ENCODE data around the gene TMED5.

Gene TMED5

DNA sequence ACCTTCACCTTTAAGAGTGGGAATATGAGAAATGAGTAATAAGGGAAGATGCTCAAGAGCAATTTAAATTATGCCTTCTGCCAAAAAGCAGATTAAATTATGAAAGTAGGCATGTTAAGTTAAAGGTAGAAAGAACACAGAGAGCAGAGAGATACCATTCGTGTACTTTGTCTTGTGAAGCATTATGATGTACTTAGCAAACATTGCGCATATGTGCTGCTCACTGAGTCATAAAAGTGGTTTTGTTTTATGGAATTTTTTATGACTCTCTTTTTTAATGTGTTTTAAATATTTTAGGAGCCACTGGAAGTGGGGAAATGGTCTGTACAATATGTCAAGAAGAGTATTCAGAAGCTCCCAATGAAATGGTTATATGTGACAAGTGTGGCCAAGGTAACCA, 65.8 kb downstream of the TMED5 start:
- FAIRE-seq, result no peak

DNA sequence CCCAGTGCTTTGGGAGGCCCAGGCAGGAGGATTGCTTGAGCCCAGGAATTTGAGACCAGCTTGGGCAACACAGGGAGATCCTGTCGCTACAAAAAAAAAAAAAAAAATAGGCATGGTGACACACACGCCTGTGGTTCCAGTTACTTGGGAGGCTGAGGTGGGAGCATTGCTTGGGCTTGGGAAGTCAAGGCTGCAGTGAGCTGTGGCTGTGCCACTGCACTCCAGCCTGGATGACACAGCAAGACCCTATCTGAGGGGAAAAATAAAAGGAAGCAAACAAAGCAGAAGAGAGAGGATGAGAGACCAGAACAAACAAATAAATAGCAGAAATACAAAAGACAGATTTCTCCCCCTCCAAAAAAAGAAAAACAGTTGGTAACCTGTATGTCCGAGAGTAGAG, 67.1 kb downstream of the TMED5 start:
- FAIRE-seq, result no peak

DNA sequence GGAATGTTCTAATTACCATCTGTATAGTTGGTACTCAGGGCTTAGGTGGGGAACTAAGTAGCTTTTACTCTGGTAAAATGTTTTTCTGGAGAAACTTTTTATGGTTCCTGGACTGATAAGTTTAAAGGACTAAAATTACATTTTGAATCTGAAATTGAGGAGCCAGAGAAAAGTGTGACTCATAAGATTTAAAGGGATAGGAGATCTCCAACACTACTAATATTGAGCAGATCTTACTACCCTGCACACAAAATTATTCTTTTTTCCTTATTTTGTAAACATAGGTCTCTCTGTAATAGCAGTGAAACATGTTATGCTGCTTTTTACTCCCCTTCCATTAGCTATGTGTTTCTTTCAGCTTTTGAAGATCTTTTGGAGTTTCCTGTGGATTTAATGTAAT, 68.7 kb downstream of the TMED5 start:
- FAIRE-seq, result no peak

DNA sequence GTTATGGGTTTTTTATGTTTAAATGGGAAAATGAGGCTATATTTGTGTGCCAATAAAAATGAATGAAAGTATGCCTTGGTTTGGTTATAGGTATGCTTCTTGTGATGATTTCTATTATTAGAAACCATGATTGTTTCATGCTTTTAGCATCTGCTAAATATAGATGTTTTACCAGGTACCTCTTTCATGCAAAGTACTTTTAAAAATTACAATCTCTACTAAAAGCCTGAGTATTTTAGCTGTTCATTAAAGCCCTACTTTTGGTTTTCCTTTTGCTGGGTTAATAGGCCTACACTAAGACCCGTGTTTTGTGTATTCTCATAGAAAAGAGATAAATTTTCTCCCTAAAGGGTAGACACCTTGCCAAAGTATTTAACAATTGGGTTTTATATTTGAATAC, 69.1 kb downstream of the TMED5 start:
- FAIRE-seq, result no peak

DNA sequence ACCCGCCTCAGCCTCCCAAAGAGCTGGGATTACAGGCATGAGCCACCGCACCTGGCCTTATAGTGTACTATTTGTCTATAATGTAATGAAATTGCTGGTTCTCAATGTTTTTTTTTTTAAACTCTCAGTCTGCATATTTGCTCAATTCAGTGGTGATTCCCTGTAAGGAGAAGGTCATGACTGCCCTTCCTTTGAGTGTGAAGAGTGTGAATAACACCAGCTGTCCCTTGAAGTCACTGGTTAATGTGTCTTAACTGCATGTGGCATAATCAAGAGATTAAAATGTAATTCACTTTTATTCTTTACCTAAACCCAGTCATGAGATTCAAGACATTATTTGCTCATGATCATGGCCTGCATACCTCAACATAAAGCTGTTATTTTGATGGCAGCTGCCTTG, 70.6 kb downstream of the TMED5 start:
- FAIRE-seq, result no peak

DNA sequence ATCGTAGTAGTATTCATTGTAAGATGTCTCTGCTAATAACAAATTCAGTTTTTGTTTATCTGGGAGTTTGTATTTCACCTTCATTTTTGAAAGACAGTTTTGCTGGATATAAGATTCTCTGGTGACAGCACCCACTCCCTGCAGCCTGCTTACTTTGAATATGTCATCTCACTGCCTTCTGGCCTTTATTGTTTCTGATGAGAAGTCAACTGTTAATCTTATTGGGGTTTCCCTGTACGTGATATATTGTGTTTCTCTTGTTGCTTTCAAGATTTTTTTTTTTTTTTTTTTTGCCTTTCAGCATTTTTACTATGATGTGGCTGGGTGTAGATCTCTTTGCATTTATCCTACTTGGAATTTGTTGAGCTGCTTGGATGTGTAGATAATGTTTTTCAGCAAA, 71.9 kb downstream of the TMED5 start:
- FAIRE-seq, result no peak

DNA sequence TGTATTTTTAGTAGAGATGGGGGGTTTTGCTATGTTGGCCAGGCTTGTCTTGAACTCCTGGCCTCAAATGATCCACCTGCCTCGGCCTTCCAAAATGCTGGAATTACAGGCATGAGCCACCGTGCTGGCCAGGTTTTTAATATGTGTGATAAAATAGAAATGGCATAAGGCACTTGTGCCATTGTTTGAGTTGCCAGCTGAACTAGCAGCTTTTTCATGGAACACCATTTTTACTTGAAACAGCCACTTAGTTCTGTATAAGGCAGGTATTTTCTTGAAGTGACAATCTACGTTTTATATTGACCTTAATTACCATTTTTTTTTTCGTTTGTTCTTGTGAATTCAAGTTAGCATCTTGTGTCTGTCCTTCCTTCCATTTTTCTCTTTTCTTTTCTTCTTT, 72.8 kb downstream of the TMED5 start:
- no peak for FAIRE-seq

DNA sequence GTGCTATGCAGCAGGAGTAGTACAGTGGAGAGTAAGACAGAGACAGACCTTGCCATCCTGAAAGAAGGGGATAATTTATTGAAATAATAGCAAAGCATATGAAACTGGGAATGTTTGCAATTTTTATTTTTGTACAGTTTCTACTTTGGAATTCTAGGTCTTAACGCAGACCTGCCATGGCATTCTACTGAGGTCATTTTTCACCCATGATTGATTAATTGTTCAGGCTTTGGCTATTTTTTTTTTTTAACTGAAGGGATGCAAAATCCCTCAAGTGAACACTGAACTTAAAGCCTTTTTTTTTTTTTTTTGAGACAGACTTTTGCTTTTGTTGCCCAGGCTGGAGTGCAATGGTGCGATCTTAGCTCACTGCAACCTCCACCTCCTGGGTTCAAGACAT, 74.0 kb downstream of the TMED5 start:
- no peak for FAIRE-seq

DNA sequence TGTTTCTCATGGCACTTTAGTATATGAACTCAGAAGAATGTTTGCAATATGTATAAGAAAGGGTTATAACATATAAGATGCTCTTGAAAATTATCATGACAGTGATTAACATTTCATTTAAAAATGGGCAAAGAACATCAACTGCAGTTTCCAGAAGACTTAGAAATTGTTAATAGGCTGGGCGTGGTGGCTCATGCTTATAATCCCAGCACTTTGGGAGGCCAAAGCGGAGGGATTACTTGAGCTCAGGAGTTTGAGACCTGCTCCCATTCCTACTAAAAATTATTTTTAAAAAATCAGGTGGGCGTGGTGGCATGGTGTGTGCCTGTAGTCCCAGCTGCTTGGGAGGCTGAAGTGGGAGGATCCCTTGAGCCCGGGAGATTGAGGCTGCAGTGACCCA, 78.1 kb downstream of the TMED5 start:
- FAIRE-seq, result no peak
